ENCODE results near the gene ERMP1. TPM values are rescaled to one million over a fixed set of nuclear protein-coding genes. Genes with fewer than 3 reads are reported as not detected.
A peak's percentile ranks its signal among the peaks of the same experiment; 100 is the strongest.
"Not testable (repeated sequence)": the region's sequence is repeated elsewhere in the genome, so short reads cannot be mapped to it uniquely, and the experiment has no call there.

ERMP1 gene
- total RNA-seq, result 10 to 100 TPM in 3 of 8 experiments, 1 to 10 TPM in 5; 3.9 to 12.2 (median 6.0) TPM

DNA sequence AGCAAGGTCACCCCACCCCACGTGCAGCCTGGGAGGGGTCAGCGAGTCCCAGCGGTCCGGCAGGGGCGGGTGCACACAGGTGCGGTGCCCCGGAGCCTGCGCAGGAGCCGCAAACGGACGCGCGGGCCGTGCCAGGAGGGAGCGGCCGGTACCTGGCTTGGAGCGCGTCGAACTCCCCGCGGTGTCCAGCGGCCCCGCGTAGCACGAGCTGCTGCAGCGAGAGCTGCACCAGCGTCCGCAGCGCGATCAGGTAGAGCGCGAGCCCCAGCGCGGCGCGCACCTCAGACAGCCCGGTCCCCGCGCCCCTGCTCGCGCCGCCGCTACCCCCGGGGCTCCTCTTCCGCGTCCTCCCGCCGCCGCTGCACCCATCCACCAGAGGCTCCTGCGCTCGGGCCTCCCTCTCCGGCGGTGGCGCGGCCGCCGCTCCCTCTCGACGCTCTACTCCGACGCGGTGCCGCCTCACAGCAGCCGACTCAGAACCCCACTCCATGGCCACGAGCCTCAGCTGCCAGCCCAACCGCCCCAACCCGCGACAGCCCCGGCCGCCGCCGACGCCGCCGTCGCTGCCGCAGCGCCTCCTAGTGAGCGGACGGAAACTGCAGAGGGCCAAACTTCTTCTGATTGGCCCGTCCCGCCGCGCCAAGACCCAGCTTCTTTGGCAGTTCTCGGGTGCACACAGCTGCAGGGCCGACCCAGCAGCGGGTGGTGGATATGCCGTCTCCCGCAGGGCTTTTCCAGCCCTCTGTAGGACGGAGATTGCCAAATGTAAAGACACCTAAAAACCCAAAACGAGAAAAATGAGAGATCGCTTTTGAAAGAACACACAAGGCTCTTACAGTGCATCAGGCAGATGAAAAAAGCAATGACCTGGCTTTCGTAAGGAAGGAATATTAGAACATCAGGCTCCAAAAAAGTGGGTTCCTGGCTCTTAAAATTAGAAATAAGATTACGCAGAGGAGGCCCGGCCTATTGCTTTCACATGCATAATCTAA, at the start of gene ERMP1:
Gene ERMP1 (minus strand): TSS at position 580 of the 992 bp plus-strand sequence. CDS start 90 bp downstream, at position 490.
- peak; percentile 92 to 96 (median 94) for ATAC-seq (replicated peaks in 6 of 8)
- H3K4me1 ChIP-seq (replicated peaks in 1 of 2), result peaks cover 3 to 6% of the 10 kb centered on the region in 2 donors
- peak within 1 kb of the TSS; percentile 77 to 89 (median 83) for H3K4me3 ChIP-seq
- H3K27ac ChIP-seq, result no peak within 1 kb of the TSS
- WGBS, 10 experiments, result 0 to 48% (median 10%) methylated on average over 2 to 23 of the region's 95 CpGs
- in situ Hi-C loops (cut with MboI; ENCODE audit: low pct_unique_long_range_greater_than_20kb in 2 of 9, low sequenced_read_pairs in 9 of 9, unreplicated experiment in 9 of 9), result no loop called here

- ATAC-seq (replicated peaks in 6 of 8); H3K27ac ChIP-seq; H3K4me3 ChIP-seq; H3K4me1 ChIP-seq (replicated peaks in 1 of 2): not testable (repeated sequence)
- in situ Hi-C loops (cut with MboI; ENCODE audit: low pct_unique_long_range_greater_than_20kb in 2 of 9, low sequenced_read_pairs in 9 of 9, unreplicated experiment in 9 of 9), result loop anchor here in 6 of 9 experiments (25.0 kb wide), 3 partner anchors 155 to 430 kb away; no protein-coding TSS in a partner anchor
- WGBS, 10 experiments, result 60 to 100% (median 88%) methylated on average over 1 to 2 of the region's 5 CpGs; no CpG with 5 or more reads in 3 of the 10 experiments
These were observed 49.5 kb upstream of the ERMP1 start for GRCh38 chr9:5882244-5883012.

DNA sequence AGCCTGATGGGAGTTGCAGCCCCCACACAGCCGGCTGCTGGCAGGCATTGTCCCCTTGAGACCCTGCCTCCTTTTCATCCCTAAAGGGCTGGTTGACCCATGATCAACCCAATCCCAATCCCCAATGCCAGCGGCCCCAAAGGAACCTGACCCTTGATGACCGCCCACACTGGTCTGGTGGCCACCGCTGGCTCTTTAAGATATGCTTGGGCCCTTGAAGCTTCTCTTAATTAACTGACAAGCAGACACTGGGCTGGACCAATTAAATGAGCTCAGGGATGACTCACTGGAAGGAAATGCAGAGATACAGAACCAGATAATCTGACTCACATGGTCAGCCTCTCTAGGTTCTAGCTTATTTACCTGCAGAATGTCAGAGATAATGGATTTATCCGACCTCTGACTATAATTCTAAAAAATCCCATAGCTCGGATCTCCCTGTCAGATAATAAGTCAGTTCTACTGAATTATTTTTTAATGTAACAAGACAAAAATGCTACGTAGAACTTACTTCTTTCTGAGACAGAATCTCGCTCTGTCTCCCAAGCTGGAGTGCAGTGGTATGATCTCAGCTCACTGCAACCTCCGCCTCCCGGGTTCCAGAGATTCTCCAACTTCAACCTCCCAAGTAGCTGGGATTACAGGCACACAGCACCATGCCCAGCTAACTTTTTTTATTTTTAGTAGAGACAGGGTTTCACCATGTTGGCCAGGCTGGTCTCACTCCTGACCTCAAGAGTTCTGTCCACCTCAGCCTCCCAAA, 46.7 kb upstream of the ERMP1 start:
- in situ Hi-C loops (cut with MboI; ENCODE audit: low pct_unique_long_range_greater_than_20kb in 2 of 9, low sequenced_read_pairs in 9 of 9, unreplicated experiment in 9 of 9), result loop anchor here in 6 of 9 experiments (25.0 kb wide), 3 partner anchors 158 to 433 kb away; no protein-coding TSS in a partner anchor
- peak in 7 of 8 experiments; percentile 41 to 100 (median 73) for ATAC-seq (replicated peaks in 6 of 8)
- WGBS, 10 experiments, result 0 to 91% (median 79%) methylated on average over 4 to 7 of the region's 10 CpGs; no CpG with 5 or more reads in 3 of the 10 experiments
- H3K4me3 ChIP-seq, result no peak overlapping the region
- H3K27ac ChIP-seq, result no peak overlapping the region
- no peaks in the 10 kb centered on the region for H3K4me1 ChIP-seq (replicated peaks in 1 of 2)

DNA sequence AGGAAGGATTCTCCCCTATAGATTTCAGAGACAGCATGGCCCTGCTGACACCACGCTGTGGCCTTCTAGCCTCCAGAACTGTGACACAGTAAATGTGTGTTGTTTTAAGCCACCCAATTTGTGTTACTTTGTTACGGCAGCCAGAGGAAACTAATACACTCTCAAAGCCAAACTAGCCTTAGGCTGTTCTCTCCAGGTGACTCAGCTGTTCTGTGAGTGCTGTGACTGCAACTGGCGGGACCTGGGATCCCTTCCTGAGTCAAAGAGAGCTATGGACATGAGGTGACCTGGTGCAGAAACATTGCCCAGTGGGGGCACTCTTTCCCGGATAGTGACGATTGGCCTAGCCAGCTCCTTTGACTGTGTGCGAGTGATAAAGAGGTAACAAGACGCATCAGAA, 43.8 kb upstream of the ERMP1 start:
- no peak for ATAC-seq (replicated peaks in 6 of 8)
- H3K4me1 ChIP-seq (replicated peaks in 1 of 2), result no peaks in the 10 kb centered on the region
- in situ Hi-C loops (cut with MboI; ENCODE audit: low pct_unique_long_range_greater_than_20kb in 2 of 9, low sequenced_read_pairs in 9 of 9, unreplicated experiment in 9 of 9), result loop anchor here in 6 of 9 experiments (25.0 kb wide), 3 partner anchors 161 to 436 kb away; no protein-coding TSS in a partner anchor
- whole genome bisulfite sequencing, 10 experiments, result 79 to 100% (median 88%) methylated on average over 1 to 5 of the region's 7 CpGs; no CpG with 5 or more reads in 3 of the 10 experiments
- H3K4me3 ChIP-seq, result no peak overlapping the region
- H3K27ac ChIP-seq, result no peak overlapping the region

GRCh38 chr9:5876026-5876425, 43.1 kb upstream of the ERMP1 start:
- in situ Hi-C loops (cut with MboI; ENCODE audit: low pct_unique_long_range_greater_than_20kb in 2 of 9, low sequenced_read_pairs in 9 of 9, unreplicated experiment in 9 of 9), result loop anchor here in 6 of 9 experiments (25.0 kb wide), 3 partner anchors 161 to 436 kb away; no protein-coding TSS in a partner anchor

DNA sequence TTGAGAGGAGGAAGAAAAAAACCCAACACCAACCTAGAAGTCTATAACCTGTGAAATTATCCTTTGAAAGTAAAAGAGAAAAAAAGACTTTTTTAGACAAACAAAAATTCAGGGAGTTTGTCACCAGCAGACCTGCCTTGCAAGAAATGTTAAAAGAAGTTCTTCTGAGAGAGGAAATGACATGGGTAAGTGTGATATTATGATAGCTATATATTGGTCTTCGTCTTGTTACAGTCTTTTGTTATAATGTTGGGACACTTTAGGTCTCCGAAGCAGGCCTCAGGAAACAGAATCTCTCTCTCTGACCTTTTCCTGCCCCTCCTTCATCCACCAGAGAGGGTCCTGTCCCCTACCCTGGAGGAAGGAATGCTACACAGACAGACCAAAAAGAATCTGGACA, 41.1 kb upstream of the ERMP1 start:
- no peak for ATAC-seq (replicated peaks in 6 of 8)
- H3K27ac ChIP-seq, result no peak overlapping the region
- H3K4me1 ChIP-seq (replicated peaks in 1 of 2), result no peaks in the 10 kb centered on the region
- H3K4me3 ChIP-seq, result no peak overlapping the region
- in situ Hi-C loops (cut with MboI; ENCODE audit: low pct_unique_long_range_greater_than_20kb in 2 of 9, low sequenced_read_pairs in 9 of 9, unreplicated experiment in 9 of 9), result no loop called here
- 80 to 100% (median 83%) methylated on average over 1 to 2 of the region's 2 CpGs; no CpG with 5 or more reads in 1 of the 10 experiments for WGBS, 10 experiments

More at GRCh38 chr9:5876026-5876425, 43.1 kb upstream of the ERMP1 start:
- 60 to 100% (median 77%) methylated on average over 1 of the region's 1 CpG; no CpG with 5 or more reads in 6 of the 10 experiments for WGBS, 10 experiments
- no peaks in the 10 kb centered on the region for H3K4me1 ChIP-seq (replicated peaks in 1 of 2)
- no peak overlapping the region for H3K27ac ChIP-seq
- no peak overlapping the region for H3K4me3 ChIP-seq
- no peak for ATAC-seq (replicated peaks in 6 of 8)

- 90 to 100% (median 100%) methylated on average over 2 to 5 of the region's 5 CpGs; no CpG with 5 or more reads in 1 of the 10 experiments for WGBS, 10 experiments
- ATAC-seq (replicated peaks in 6 of 8), result no peak
- in situ Hi-C loops (cut with MboI; ENCODE audit: low pct_unique_long_range_greater_than_20kb in 2 of 9, low sequenced_read_pairs in 9 of 9, unreplicated experiment in 9 of 9), result no loop called here
- Histone ChIP-seq H3K4me1 (replicated peaks in 1 of 2) (no peaks in the 10 kb centered on the region), H3K27ac (no peak overlapping the region), H3K4me3 (no peak overlapping the region)
These were observed 40.5 kb upstream of the ERMP1 start for GRCh38 chr9:5873439-5873838.

- Histone ChIP-seq H3K4me3 (no peak overlapping the region), H3K4me1 (replicated peaks in 1 of 2) (no peaks in the 10 kb centered on the region), H3K27ac (no peak overlapping the region)
- peak in 2 of 8 experiments; percentile 67 to 88 for ATAC-seq (replicated peaks in 6 of 8)
- in situ Hi-C loops (cut with MboI; ENCODE audit: low pct_unique_long_range_greater_than_20kb in 2 of 9, low sequenced_read_pairs in 9 of 9, unreplicated experiment in 9 of 9), result no loop called here
- 0 to 69% (median 54%) methylated on average over 1 to 4 of the region's 4 CpGs for WGBS, 10 experiments
These were observed 39.6 kb upstream of the ERMP1 start for GRCh38 chr9:5872511-5872910.

DNA sequence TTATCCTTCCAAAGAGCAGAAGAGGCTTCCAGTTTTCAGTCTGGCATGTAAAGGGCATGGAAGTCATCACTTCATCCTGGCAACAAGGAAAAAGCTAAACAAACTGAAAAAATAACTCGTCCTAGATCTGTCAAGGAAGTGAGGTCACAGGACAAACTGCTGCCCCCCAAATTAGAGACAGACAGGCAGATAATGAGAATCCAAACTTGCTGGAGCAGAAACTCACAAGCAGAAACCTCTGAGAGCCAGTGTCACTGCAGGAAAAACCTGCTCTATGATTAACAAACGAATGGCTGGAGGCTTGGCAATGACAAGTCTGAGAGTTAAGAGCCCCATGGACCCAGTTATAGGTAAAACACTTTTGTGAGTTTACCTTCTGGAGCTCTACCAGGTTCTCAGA, 38.9 kb upstream of the ERMP1 start:
- ATAC-seq (replicated peaks in 6 of 8), result no peak
- H3K27ac ChIP-seq, result no peak overlapping the region
- no peaks in the 10 kb centered on the region for H3K4me1 ChIP-seq (replicated peaks in 1 of 2)
- in situ Hi-C loops (cut with MboI; ENCODE audit: low pct_unique_long_range_greater_than_20kb in 2 of 9, low sequenced_read_pairs in 9 of 9, unreplicated experiment in 9 of 9), result no loop called here
- H3K4me3 ChIP-seq, result no peak overlapping the region
- 27 to 83% (median 61%) methylated on average over 2 of the region's 2 CpGs; no CpG with 5 or more reads in 3 of the 10 experiments for WGBS, 10 experiments

DNA sequence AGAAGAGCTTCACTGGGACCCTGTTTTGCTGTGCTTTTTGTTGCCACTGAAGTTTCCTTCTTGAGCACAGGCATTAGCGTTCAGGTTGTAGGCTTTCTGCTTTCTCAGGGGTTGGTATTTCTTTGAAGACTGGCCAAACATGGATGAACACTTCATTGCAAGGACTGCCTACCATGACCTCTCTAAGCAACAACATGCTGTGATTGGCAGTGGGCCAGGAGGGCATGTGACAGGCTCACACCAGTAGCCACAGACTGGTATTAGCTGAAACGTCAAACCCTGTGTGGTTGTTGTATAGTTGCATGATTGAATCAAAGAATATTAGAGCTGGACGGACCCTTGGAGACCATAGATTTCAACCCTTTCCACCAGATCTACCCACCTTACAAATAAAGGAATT, 37.8 kb upstream of the ERMP1 start:
- in situ Hi-C loops (cut with MboI; ENCODE audit: low pct_unique_long_range_greater_than_20kb in 2 of 9, low sequenced_read_pairs in 9 of 9, unreplicated experiment in 9 of 9), result no loop called here
- H3K27ac ChIP-seq, result no peak overlapping the region
- no peak overlapping the region for H3K4me3 ChIP-seq
- WGBS, 10 experiments, result 67 to 100% (median 84%) methylated on average over 1 to 3 of the region's 3 CpGs; no CpG with 5 or more reads in 1 of the 10 experiments
- H3K4me1 ChIP-seq (replicated peaks in 1 of 2), result no peaks in the 10 kb centered on the region
- peak in 1 of 8 experiments; percentile 55 for ATAC-seq (replicated peaks in 6 of 8)

- Histone ChIP-seq H3K4me3 (no peak overlapping the region), H3K27ac (no peak overlapping the region), H3K4me1 (replicated peaks in 1 of 2) (no peaks in the 10 kb centered on the region)
- in situ Hi-C loops (cut with MboI; ENCODE audit: low pct_unique_long_range_greater_than_20kb in 2 of 9, low sequenced_read_pairs in 9 of 9, unreplicated experiment in 9 of 9), result no loop called here
- WGBS, 10 experiments, result 57 to 100% (median 78%) methylated on average over 1 to 2 of the region's 2 CpGs; no CpG with 5 or more reads in 5 of the 10 experiments
- peak in 1 of 8 experiments; percentile 23 for ATAC-seq (replicated peaks in 6 of 8)
These were observed 37.1 kb upstream of the ERMP1 start for GRCh38 chr9:5870020-5870339.
